ENCODE data around the gene CDKL5.
"Not testable (repeated sequence)": the region's sequence is repeated elsewhere in the genome, so short reads cannot be mapped to it uniquely, and the experiment has no call there.

Gene CDKL5

DNA sequence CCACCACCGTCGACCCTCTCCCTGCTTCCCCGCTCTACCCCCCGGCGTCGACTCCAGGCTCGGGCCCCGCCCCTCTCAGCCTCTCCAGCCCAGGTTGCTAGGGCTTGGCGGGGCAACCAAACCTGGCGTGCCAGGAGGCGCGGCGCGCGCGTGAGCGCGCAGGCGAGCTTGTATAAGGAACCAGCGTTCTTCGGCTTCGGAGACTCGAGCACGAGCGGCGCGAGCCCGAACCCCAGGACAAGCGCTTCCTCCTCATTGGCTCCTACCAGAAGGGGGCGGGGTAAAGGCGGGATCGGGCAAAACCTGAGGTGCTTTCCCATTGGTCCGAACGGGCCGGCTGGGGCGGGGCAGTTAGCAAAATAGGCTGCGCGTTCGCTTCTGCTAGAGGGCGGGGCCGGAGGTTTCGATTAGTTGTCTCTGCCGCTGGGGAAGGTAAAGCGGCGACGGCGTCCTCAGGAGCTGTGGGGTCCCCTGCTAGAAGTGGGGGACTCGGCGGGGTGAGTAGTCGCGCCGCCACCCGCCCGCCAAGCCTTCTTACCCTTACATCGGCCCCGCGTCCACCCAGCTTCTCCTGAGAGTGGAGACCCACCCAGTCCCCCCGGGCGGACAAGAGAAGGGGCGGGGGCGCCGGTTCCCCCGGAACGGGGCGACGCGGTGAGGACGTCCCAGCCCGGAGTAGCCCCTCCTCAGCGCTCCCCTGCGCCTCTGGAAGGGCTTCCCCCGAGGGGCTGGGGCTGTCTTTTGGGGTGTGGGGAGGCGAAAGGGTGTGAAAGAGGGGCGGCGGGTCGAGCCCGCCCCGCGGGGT lies at the start of gene CDKL5:
Gene CDKL5, plus strand, starts transcription at position 410 of the 805 bp plus-strand sequence. CDS start 81,489 bp downstream, outside the sequence.
- DNase-seq = peak; percentile 96 to 97

DNA sequence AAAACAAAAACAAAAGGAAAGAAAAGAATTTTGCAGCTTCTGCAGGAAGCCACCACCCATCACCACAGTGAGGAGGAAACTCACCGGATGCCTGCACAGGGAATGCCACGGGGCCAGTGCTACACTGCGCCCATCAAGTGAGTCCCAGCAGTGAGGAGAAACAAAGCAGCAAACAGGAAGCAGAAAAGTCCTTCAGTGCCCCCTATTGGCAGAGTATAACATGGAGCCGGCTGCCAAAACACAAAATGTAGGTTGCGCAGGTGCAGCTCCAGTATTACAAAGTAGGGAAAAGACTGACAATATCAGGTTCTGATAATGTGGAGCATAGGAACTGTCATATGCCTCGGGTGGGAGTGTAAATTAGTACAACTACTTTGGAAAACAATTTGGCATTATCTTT lies 47.6 kb upstream of the CDKL5 start:
- peak; percentile 11 to 34 for DNase-seq

DNA sequence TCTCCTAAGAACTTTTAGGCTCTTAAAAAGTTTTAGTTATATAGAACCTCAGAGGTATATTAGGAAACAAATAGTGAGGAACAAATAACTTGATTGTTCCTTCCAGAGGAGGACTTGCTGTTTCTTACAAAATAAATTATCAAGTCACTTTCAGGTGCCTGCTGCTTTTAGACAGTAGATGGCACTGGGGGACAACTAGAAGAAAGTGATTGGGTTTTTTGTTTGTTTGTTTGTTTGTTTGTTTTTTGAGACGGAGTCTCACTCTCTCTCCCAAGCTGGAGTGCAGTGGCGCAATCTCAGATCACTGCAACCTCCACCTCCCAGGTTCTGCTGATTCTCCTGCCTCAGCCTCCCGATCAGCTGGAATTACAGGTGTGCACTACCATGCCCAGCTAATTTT lies 35.4 kb upstream of the CDKL5 start:
- no peak for DNase-seq

DNA sequence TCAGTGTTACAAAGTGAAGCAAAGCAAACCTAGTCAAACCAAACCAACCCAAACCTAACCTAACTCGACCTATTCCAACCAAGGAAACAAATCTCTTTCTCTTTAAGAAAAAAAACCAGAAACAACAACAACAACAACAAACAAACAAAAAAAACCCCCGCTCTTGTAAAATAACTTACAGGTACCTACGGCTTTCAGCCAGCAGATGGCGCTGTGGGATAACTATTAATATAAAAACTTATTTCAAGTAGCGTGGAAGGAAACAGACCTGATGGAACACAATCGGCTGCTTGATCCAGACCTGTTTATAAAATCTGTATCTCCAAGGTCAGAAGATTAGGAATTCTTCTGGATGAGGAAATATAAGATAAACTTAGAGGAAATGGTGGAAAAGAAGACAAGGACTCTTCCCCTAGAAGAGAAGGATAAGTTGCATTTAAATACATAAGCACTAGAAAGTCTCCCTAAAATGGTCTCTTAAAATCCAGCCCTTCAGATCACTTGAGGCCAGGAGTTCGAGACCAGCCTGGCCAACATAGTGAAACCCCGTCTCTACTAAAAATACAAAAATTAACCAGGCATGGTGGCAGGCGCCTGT lies 34.4 kb upstream of the CDKL5 start:
- peak; percentile 50 to 66 for DNase-seq

DNA sequence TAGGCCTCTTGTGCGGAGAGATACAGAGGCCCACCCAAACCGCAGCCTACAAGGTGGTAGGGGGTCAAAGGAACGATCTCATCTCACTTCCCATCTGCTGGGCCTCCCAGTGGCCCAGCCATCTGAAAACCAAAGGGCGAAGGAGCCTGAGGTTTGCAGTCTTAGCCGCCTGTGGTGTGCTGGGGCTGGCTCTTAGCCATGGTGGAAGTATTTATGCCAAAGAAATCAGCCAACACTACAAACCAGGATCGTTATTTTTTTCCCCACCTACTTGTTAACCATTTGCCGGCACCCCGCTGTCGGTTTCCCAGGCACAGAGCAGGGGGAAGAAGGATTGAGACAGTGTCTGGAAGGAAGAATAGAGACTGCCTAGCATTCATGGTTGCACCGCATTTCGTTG lies 30.9 kb upstream of the CDKL5 start:
- DNase-seq = no peak

DNA sequence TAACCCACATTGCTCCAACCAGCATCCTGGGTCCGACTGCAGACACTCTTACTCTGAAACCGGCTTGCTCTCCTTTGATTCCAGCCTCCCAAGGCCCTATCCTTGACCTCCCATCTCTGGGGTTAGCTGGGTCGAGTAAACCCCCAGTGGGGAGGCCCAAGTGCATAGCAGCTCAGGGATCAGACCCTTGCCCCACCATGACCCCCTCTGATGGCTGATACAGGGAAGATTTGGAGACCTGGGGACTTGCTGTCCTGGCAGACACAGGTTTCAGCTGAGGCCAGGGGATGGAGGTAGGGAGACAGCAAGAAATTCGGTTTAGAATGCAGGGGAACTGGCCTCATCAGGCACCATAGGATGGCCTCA lies 23.6 kb upstream of the CDKL5 start:
- DNase-seq = no peak

DNA sequence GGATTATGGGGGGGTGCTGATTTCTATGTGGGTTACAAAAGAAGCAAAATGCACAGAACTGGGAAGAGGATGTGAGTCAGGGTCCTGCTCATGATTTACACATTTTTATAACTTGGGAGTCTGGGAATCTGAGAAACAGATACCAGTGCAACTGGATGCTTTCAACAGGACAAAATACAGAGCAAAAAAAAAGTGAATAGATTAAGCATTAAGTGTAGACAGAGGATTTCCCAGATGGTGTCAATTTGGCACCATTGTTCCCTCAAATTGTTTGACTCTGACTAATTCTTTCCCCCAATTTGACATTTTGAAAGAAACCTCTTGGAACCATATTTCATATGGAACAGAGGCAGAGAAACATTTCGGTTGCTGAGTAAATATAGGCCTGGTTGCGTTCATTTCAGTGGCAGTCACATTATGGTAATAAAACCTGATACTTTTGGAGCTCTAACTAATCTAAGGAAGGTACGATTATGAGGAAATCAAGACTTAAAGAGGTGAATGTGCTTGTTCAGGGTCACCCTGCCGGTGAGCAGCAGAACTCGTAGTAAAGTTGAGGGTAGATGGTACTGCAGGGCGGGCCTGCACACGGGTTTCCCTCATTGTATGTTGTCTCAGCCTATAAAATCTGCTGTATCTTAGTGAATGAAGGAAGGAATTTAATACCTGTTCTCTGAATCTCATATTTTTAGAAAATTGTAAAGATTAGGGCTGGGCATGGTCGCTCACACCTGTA lies 18.7 kb upstream of the CDKL5 start:
- DNase-seq = no peak

DNA sequence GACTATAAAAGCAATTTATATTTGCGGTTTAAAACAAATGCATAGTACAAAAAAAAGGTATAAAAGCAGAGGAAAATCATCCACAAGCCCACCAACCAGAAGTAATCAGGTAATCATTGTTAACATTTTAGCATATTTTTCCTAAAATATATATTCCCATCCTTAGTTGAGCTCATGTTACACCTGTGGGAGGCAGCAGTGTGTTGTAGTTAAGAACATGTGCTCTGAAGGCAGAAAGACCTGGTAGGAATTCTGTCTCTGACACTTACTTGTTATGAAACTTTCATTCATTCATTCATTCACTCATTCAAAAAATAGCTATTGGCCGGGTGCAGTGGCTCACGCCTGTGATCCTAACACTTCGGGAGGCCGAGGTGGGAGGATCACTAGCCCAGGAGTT lies 15.4 kb upstream of the CDKL5 start:
- no peak for DNase-seq

DNA sequence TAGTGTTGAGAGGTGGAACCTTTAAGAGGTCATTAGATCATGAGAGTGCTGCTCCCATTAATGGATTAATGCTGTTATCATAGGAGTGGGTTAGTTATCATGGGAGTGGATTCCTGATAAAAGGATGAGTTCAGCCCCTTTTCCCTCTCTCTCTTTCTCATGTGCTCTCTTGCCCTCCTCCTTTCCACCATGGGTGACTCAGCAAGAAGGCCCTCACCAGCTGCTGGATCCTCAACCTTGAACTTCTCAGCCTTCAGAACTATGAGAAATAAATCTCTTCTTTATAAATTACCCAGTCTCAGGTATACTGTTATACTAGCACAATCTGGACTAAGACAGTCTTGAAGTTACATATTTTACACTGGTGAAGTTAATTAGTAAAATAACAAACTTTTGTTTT lies 10.0 kb upstream of the CDKL5 start:
- no peak for DNase-seq

DNA sequence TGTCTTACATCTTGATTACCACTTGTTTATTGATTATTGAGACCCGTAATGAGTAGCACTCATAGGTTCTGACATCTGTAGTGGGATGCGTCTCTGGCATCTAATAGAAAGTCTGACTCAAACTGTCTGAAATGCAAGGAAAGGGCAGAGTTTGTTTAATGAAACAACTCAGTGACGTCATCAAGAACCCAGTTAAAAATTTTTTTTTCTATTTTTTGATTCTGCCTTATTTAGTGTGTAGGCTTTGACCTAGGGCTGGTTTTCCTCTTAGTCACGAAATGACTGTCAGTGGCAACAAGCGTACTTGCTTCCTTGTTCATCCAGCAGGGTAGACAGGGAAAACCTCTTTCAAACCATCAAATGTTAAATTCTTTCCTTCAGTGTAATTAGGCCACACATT lies 3.1 kb upstream of the CDKL5 start:
- DNase-seq = no peak

DNA sequence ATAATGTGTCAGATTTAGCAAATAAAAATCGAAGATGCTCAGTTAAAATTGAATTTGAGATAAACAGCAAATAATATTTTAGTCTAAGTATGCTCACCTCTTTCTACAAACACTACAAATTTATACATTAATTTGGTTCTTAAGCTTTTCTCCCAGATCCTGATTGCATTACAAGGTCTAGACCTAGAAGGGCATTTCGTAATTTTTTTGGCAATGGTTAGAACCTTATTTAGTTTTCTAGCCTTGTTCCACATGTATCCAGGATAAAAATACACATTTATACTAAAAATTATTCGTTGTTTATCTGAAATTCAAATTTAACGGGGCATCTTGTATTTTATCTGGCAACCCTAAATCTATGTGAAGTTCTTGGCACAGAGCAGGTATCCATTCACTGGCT lies 2.5 kb upstream of the CDKL5 start:
- DNase-seq = no peak

DNA sequence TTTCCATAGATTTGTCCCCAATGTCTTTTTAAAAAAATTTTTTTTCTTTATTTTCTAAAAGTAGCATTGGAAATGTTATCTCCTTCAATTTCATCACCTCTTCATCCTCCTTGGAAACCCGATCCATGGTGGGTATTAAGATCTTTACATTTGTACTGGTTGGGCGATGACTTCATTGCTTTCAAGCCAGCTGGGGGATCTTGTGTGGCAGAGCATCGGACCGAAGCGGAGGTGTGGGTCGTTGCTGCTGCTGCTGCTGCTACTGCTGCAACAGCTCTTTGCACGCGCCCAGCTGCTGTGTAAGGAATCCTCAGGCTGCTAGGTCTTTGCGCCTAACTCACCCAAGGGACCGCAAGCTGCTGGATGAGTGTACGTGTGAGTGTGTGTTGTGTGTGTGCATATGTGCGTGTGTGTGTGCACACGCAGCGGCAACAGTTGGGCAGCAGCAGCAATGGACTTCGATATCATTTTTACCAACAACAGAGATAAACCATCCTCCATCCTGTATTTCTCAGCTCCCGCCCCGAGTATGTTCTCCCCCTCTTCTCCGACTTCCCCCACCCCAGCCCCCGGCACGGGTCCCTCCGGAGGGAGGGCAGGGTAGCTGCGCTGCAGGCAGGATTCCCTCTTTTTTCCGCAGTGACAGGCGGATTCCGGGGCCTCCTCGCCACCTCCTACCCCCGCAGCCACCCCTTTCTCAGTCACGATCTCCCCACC lies 768 bp upstream of the CDKL5 start:
- peak; percentile 21 to 24 for DNase-seq

DNA sequence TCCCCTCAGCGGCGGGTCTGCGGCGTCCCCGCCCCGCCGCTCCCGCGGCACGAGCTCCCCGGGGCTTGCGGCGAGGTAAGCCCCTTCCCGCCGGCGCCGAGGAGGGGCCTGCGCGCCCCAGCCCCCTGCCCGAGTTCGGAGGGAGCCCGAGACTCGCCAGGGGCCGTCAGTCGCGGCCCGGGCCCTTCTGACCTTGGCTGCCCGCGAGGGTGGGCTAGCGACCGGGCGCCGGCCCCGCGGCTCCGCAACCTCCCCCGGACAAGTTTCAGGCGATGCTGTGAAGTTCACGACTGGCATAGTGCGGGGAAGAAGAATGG lies 554 bp downstream of the CDKL5 start:
- no peak for DNase-seq

DNA sequence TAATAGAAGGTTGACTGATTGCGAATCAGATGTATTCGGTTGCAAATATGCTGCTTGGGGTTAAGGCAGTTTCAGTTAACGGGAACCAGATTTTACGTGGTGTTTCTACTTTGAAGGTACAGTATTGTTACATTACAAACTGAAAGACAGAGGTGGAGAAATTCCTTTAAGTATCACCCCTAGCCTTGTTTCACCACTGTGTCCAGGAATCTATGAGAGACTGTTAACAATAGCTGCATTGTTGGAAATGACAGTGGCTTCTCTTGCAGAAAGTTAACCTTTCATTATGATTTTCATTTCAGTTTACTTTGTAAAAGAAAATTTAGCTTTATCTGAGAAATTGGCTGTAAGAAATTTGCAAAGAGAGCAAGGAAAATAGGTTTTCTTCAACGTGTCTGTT lies 2.6 kb downstream of the CDKL5 start:
- no peak for DNase-seq

DNA sequence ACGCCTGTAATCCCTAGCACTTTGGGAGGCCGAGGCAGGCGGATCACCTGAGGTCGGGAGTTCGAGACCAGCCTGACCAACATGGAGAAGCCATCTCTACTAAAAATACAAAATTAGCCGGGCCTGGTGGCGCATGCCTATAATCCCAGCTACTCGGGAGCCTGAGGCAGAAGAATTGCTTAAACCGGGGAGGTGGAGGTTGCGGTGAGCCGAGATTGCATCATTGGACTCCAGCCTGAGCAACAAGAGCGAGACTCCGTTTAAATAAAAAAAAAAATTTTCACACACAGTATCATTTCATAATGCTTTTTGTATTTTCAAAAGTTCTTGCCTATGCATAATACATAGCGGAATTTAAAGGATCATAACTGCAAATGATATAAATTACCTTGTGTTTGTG lies 7.9 kb downstream of the CDKL5 start:
- DNase-seq = not testable (repeated sequence)

DNA sequence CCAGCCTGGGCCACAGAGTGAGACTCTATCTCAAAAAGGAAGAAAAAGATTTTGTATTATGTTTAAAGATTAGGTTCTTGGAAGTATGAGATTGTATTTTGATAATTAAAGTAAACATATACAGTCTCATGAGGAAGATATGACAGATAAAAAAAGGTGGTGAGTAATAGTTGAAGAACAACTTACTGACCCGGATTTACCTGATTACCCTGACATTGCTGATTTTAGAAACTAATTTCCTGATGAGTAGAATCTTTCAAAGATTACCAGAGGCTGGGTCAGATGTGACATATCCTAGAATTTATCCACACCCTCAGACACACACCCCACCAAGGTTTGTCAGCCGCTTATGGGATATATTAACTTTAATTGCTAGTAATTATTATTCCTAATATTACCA lies 9.5 kb downstream of the CDKL5 start:
- DNase-seq = no peak

DNA sequence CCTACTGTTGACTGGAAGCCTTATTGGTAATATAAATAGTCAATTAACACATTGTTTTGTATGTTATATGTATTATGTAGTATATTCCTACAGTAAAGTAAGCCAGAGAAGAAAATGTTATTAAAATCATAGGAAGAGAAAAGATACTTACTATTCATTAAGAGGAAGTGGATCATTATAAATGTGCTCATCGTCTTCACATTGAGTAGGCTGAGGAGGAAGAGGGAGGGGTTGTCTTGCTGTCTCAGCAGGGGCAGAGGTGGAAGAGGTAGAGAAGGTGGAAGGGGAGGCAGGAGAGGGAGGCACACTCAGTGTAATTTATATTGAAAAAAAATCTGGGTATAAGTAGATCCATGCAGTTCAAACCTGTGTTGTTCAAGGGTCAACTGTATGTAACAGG lies 10.6 kb downstream of the CDKL5 start:
- DNase-seq = no peak

DNA sequence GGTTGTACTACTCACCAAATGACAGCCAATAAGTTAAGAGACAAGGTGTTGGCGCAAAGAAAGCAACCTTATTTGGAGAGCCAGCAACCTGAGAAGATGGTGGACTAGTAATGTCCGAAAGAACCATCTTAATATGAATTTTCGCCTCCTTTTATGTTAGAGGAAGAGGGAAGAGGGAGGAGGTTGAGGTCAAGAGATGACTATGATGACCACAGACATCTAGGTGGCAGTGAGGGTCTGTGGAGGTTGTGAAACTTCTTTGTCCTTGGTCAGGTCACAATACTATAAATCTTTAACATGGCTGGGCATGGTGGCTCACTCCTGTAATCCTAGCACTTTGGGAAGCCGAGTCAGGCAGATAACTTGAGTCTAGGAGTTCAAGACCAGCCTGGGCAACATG lies 15.4 kb downstream of the CDKL5 start:
- no peak for DNase-seq

DNA sequence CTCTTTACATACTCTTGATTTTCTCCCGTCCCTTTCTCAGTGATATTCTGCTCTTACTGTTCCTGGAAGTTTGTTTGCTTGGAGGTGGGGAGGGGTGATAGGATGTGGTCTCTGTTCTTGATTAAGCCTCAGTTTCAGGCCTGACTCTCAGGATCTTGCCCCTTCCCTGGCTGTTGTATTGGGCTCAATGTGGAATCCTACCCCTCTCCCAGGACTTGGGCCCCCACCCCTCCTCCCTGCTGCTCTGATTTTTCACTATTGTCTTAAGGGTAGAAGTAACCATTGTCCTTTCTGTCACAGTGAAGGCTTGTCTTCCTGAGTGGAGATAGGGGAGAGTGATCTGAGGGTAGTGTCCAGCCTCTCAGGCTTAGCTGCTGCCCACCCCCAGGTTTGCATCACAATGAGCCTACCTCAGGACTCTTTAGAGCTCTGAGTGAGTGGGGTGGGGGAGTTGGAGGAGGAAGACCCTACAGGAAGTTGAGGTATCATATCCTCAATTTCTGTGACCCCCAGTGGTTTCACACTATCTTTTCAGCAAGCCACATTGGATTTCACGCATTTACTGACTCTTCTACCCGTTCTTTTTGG lies 16.5 kb downstream of the CDKL5 start:
- no peak for DNase-seq

DNA sequence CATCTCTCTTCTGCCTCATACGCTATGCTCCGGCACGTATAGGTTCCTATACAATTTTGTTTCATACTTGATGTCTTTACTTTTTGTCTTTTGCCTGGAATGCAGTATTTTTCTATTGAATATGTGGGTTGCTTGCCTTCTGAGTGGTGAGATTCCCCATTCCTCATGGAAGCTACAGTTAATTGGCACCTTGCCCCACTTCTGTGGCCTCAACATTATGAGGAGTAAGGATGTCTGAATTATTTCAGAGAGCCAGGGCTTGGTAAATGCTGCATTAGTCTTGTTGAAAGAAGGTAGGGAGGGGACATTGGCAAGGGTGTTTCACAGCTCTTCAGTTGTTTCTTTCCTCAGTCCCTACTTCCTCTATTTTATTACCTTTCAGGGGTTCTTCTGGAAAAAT lies 23.0 kb downstream of the CDKL5 start:
- no peak for DNase-seq

DNA sequence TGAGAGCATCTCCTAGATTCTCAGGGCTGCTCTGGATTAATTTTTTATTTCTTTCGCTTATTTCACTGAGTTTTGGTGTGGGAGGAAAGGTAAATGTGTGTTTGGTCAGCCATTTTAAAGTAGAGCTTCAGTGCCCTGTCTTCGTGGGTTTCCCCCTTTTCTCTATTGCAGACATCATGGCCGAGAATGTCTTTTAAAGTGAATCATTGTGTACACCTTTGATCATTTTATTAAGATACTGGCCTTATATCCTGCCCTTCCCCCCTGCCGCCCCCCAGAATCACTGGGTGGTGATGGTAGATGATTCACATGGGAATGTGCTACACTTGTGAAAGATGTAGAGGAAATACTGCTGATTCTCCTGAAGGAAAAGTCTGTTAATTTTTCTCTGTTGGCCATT lies 23.8 kb downstream of the CDKL5 start:
- DNase-seq = no peak

DNA sequence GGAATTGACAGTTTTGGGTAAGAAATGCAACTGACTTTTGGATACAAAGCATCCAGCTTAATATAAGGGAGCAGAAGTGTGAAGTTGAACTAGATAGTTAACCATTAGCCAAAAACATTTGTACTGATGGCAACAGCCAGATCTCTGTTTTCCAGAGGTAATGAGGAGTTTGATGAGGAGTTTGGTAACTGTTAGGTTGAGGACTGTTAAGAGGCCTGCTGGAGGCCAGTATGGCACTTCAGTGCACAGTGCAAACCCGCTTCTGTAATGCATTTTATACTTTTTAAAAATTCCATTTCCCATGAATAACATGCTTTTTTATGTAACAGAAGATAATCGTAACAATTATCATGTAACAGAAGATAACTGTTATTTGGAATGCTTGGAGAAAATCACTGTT lies 30.0 kb downstream of the CDKL5 start:
- no peak for DNase-seq

DNA sequence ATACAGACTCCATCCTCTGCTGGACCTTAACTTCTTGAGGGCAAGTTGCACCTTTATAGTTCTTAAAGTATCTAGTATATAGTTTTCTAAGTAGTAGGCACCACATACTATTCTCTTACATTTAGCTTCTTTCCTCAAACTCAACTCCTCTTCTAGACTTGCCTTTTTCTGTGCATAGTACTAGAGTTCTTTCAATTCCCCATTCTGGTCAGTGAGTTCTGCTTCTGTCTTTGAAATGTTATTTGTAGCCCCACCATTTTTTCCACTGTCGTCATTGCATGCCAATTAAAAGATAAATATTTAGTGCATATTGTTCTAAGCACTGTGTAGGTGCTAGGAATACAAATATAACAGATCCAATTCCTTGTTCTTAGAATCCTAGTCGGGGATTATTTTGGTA lies 31.6 kb downstream of the CDKL5 start:
- DNase-seq = no peak

All from CD4-positive, alpha-beta T cell treated with Interleukin-1 beta for 1 hour (primary cell).